ENCODE measurements around the gene LSP1.

LSP1 gene

GRCh38 chr11:1820463-1821325, 32.2 kb upstream of the LSP1 start:
- no peak for TF ChIP-seq ZNF274 (IDR thresholded peaks at IDR 0.05; ENCODE audit: low read depth, low read length)
- no peak overlapping the region for H3K4me3 ChIP-seq (ENCODE audit: low read length)

GRCh38 chr11:1821562-1821961, 31.3 kb upstream of the LSP1 start:
- H3K4me3 ChIP-seq (ENCODE audit: low read length): no peak overlapping the region
- TF ChIP-seq ZNF274 (IDR thresholded peaks at IDR 0.05; ENCODE audit: low read depth, low read length): no peak

GRCh38 chr11:1822648-1823375, 30.1 kb upstream of the LSP1 start:
- H3K4me3 ChIP-seq (ENCODE audit: low read length): no peak overlapping the region
- no peak for TF ChIP-seq ZNF274 (IDR thresholded peaks at IDR 0.05; ENCODE audit: low read depth, low read length)

GRCh38 chr11:1823376-1824220, 29.3 kb upstream of the LSP1 start:
- TF ChIP-seq ZNF274 (IDR thresholded peaks at IDR 0.05; ENCODE audit: low read depth, low read length): no peak

GRCh38 chr11:1824221-1825038, 28.5 kb upstream of the LSP1 start:
- H3K4me3 ChIP-seq (ENCODE audit: low read length): no peak overlapping the region
- TF ChIP-seq ZNF274 (IDR thresholded peaks at IDR 0.05; ENCODE audit: low read depth, low read length): no peak

More at GRCh38 chr11:1823376-1824220, 29.3 kb upstream of the LSP1 start:
- H3K4me3 ChIP-seq (ENCODE audit: low read length): no peak overlapping the region

GRCh38 chr11:1825039-1825740, 27.7 kb upstream of the LSP1 start:
- no peak overlapping the region for H3K4me3 ChIP-seq (ENCODE audit: low read length)
- no peak for TF ChIP-seq ZNF274 (IDR thresholded peaks at IDR 0.05; ENCODE audit: low read depth, low read length)

- TF ChIP-seq ZNF274 (IDR thresholded peaks at IDR 0.05; ENCODE audit: low read depth, low read length): no peak
- no peak overlapping the region for H3K4me3 ChIP-seq (ENCODE audit: low read length)
Measured at GRCh38 chr11:1825785-1826451, 27.0 kb upstream of the LSP1 start.

- no peak for TF ChIP-seq ZNF274 (IDR thresholded peaks at IDR 0.05; ENCODE audit: low read depth, low read length)
- no peak overlapping the region for H3K4me3 ChIP-seq (ENCODE audit: low read length)
Measured at GRCh38 chr11:1826552-1827094, 26.3 kb upstream of the LSP1 start.

GRCh38 chr11:1827095-1827813, 25.6 kb upstream of the LSP1 start:
- no peak overlapping the region for H3K4me3 ChIP-seq (ENCODE audit: low read length)
- TF ChIP-seq ZNF274 (IDR thresholded peaks at IDR 0.05; ENCODE audit: low read depth, low read length): no peak

GRCh38 chr11:1827931-1828330, 25.0 kb upstream of the LSP1 start:
- no peak overlapping the region for H3K4me3 ChIP-seq (ENCODE audit: low read length)
- no peak for TF ChIP-seq ZNF274 (IDR thresholded peaks at IDR 0.05; ENCODE audit: low read depth, low read length)

GRCh38 chr11:1828542-1828941, 24.3 kb upstream of the LSP1 start:
- H3K4me3 ChIP-seq (ENCODE audit: low read length): no peak overlapping the region
- no peak for TF ChIP-seq ZNF274 (IDR thresholded peaks at IDR 0.05; ENCODE audit: low read depth, low read length)
